Measurements from ENCODE around the gene S100A16. TPM values are rescaled to one million over a fixed set of nuclear protein-coding genes. Genes with fewer than 3 reads are reported as not detected.

The S100A16 gene
- total RNA-seq, 2 donors from 2014 or later, result 20.1 to 42.5 TPM

DNA sequence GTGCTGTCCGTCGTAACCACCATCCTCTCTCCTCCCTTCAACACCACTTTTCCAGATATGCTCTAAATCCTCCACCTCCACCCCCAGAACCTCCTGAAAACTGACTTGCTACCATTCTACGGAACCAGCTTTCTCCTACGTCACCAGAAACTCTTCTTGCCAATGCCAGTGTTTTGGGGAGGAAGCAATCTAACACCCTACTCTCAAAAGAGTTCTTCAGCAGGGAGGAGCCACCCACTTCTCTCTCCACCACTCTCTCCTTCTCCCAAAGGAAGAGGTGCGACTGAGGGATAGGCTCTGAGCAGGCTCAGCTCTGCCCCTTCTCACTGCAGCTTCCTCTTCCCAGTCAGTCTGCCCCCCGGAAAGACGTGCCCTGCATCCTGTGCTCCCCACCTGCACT lies 41.2 kb downstream of the S100A16 start:
- H3K27ac ChIP-seq, result no peak overlapping the region
- intact Hi-C loops (cut with DNase I), result loop anchor here (5.0 kb wide), 1 partner anchor 64 kb away; no protein-coding TSS in a partner anchor
- WGBS, 2 donors, result 57 to 66% methylated on average over 7 of the region's 7 CpGs

DNA sequence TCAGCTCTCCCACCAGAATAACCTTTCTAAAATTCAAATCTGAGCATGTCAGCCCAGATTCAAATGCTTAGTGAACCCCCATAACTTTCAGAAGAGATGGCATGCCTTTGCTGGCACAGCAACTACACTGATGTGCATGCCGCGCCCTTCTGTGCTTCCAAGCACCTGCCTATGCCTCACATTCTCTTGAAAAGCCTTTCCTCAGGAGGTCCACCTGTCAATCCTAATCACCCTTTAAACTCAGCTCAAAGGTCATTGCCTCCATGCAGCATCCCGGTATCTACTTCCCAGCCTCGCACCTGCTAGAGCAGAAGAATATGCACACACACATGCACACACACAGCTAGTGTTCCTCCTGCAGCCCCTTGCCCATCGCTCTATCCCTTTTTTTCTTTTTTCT lies 42.1 kb downstream of the S100A16 start:
- no peak for DNase-seq
- ATAC-seq, result no peak
- intact Hi-C loops (cut with DNase I), result loop anchor here (5.0 kb wide), 1 partner anchor 64 kb away; no protein-coding TSS in a partner anchor
- Histone ChIP-seq H3K9me3 (no peaks in the 10 kb centered on the region), H3K36me3 (replicated peaks in 1 of 2; ENCODE audit: insufficient read depth in 1 of 2, low read depth in 2 of 2) (no peaks in the 10 kb centered on the region), H3K4me3 (no peak overlapping the region), H3K4me1 (peaks cover 34% of the 10 kb centered on the region), H3K27me3 (no peaks in the 10 kb centered on the region), H3K27ac (no peak overlapping the region)
- WGBS, 2 donors, result 53 to 65% methylated on average over 5 of the region's 5 CpGs
- TF ChIP-seq POLR2A (IDR thresholded peaks at IDR 0.05), result no peak
- TF ChIP-seq, protein P1, sequence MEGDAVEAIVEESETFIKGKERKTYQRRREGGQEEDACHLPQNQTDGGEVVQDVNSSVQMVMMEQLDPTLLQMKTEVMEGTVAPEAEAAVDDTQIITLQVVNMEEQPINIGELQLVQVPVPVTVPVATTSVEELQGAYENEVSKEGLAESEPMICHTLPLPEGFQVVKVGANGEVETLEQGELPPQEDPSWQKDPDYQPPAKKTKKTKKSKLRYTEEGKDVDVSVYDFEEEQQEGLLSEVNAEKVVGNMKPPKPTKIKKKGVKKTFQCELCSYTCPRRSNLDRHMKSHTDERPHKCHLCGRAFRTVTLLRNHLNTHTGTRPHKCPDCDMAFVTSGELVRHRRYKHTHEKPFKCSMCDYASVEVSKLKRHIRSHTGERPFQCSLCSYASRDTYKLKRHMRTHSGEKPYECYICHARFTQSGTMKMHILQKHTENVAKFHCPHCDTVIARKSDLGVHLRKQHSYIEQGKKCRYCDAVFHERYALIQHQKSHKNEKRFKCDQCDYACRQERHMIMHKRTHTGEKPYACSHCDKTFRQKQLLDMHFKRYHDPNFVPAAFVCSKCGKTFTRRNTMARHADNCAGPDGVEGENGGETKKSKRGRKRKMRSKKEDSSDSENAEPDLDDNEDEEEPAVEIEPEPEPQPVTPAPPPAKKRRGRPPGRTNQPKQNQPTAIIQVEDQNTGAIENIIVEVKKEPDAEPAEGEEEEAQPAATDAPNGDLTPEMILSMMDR (IDR thresholded peaks at IDR 0.05), result no peak

More for the DNA sequence above, 41.2 kb downstream of the S100A16 start:
- peaks cover 27% of the 10 kb centered on the region for H3K4me1 ChIP-seq
- H3K36me3 ChIP-seq (replicated peaks in 1 of 2; ENCODE audit: insufficient read depth in 1 of 2, low read depth in 2 of 2), result no peaks in the 10 kb centered on the region
- no peak for TF ChIP-seq POLR2A (IDR thresholded peaks at IDR 0.05)
- TF ChIP-seq, protein P1 (IDR thresholded peaks at IDR 0.05), result no peak
- H3K27me3 ChIP-seq, result no peaks in the 10 kb centered on the region
- H3K4me3 ChIP-seq, result no peak overlapping the region
- H3K9me3 ChIP-seq, result no peaks in the 10 kb centered on the region
- no peak for DNase-seq
- ATAC-seq, result no peak

DNA sequence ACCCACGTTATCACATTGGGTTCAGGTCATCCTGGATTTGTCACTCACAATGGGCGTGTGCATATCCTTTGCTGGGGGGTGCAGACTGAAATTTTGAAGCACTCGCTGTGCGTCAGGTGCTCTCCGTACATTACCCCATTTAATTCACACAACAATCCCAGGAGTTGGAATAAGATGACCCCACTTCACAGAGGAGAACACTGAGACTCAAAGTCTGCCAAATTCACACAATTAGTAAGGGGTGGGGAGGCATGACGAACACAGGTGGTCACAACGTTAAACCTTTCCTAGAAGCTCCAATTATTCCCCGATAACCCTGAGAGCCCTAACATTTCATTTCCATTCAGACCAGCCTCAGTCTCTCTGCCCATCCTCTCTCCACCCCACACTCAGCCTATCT lies 43.5 kb downstream of the S100A16 start:
- no peak for TF ChIP-seq POLR2A (IDR thresholded peaks at IDR 0.05)
- TF ChIP-seq, protein P1 (IDR thresholded peaks at IDR 0.05), result no peak
- intact Hi-C loops (cut with DNase I), result loop anchor here (5.0 kb wide), 1 partner anchor 42 kb away; no protein-coding TSS in a partner anchor
- DNase-seq (no peak), ATAC-seq (no peak)
- Histone ChIP-seq H3K9me3 (no peaks in the 10 kb centered on the region), H3K27ac (no peak overlapping the region), H3K27me3 (no peaks in the 10 kb centered on the region), H3K4me3 (no peak overlapping the region), H3K4me1 (peaks cover 40% of the 10 kb centered on the region), H3K36me3 (replicated peaks in 1 of 2; ENCODE audit: insufficient read depth in 1 of 2, low read depth in 2 of 2) (no peaks in the 10 kb centered on the region)
- 59% methylated on average over 8 of the region's 8 CpGs for WGBS, 2 donors

DNA sequence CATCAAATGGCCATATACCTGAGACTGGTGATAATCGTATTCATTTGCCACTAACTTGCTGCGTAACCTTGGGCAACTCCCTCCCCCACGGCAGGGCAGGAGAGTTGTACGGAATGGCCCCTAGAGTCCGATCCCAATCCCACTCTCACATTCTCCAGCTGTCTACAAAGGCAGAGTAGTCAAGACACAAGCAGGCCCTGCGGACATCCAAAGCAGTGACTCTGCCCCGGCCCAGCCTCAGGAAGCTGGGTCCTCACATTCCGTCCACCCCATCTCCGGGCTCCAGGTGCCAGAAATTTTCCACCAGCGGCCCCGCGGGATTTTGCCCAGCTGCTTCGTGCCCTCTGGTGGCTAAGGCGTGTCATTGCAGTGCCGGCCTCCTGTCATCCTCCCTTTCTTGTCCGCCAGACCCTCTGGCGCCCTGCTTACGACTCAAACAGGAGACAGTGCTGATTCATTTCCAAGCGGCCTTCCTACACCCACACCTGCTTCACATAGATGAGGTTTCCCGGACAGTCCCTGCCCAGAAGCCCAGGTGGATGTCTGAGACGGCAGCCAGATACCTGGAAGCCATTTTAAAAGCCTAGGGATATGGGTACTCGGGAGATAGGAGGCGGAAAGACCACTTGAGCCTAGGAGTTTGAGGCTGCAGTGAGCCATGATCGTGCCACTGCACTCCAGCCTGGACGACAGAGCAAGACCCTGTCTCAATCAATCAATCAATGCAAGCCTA lies 44.4 kb downstream of the S100A16 start:
- DNase-seq (peak; percentile 85 to 90 (median 86)), ATAC-seq (peak; percentile 57)
- WGBS, 2 donors, result 4 to 9% methylated on average over 21 to 25 of the region's 25 CpGs
- H3K4me3 ChIP-seq, result no peak overlapping the region
- H3K27me3 ChIP-seq, result no peaks in the 10 kb centered on the region
- no peaks in the 10 kb centered on the region for H3K36me3 ChIP-seq (replicated peaks in 1 of 2; ENCODE audit: insufficient read depth in 1 of 2, low read depth in 2 of 2)
- peaks cover 40% of the 10 kb centered on the region for H3K4me1 ChIP-seq
- intact Hi-C loops (cut with DNase I), result loop anchor here (5.0 kb wide), 1 partner anchor 41 kb away; no protein-coding TSS in a partner anchor
- peak overlapping the region; percentile 9 to 83 (median 36) for H3K27ac ChIP-seq
- TF ChIP-seq, protein P1 (IDR thresholded peaks at IDR 0.05), result peak; percentile 96 to 99 (median 97)
- no peak for TF ChIP-seq POLR2A (IDR thresholded peaks at IDR 0.05)
- no peaks in the 10 kb centered on the region for H3K9me3 ChIP-seq

Data from body of pancreas (tissue), 4 donors.